HEK293 (cell line): ENCODE results near the gene GRID2.

Experiments
- HOXA7 ChIP-seq: sonication (generic); formaldehyde crosslinking; IDR thresholded peaks from 2 replicates; pipeline ENCODE4 v1.8.1; 2022; ENCODE audit warnings: missing genetic modification reagents, borderline replicate concordance
- ZBTB7A ChIP-seq: fragments of 450-650 bp; formaldehyde crosslinking; IDR thresholded peaks from 2 replicates; pipeline ENCODE4 v1.5.1; 2016; ENCODE audit warnings: low read depth, missing biosample characterization, missing genetic modification characterization
- ZNF184 ChIP-seq: fragments of 450-650 bp; IDR thresholded peaks from 2 replicates; pipeline ENCODE4 v1.5.1; 2018; ENCODE audit warnings: missing biosample characterization, mild to moderate bottlenecking, missing genetic modification characterization
- ZNF324 ChIP-seq: fragments of 450-650 bp; formaldehyde crosslinking; IDR thresholded peaks from 2 replicates; pipeline ENCODE4 v1.5.1; 2016; ENCODE audit warnings: missing biosample characterization, missing genetic modification characterization
- ZNF561 ChIP-seq: fragments of 450-650 bp; IDR thresholded peaks from 2 replicates; pipeline ENCODE4 v1.5.1; 2018; ENCODE audit warnings: missing biosample characterization, missing genetic modification characterization, borderline replicate concordance
- ZNF785 ChIP-seq: fragments of 450-650 bp; formaldehyde crosslinking; IDR thresholded peaks from 2 replicates; pipeline ENCODE4 v1.5.1; 2016; ENCODE audit warnings: missing biosample characterization, missing genetic modification characterization
- ZSCAN23 ChIP-seq: fragments of 450-650 bp; formaldehyde crosslinking; IDR thresholded peaks from 2 replicates; pipeline ENCODE4 v1.5.1; 2016; ENCODE audit warnings: missing biosample characterization, missing genetic modification characterization
- TF ChIP-seq, protein P1 (sequence below): fragments of 450-650 bp; formaldehyde crosslinking; IDR thresholded peaks from 2 replicates; pipeline ENCODE4 v1.5.1; 2016; ENCODE audit warnings: missing biosample characterization, missing genetic modification characterization
- TF ChIP-seq, protein P2 (sequence below): fragments of 450-650 bp; formaldehyde crosslinking; IDR thresholded peaks from 2 replicates; pipeline ENCODE4 v1.5.1; 2016; ENCODE audit warnings: missing biosample characterization, missing genetic modification characterization

DNA sequence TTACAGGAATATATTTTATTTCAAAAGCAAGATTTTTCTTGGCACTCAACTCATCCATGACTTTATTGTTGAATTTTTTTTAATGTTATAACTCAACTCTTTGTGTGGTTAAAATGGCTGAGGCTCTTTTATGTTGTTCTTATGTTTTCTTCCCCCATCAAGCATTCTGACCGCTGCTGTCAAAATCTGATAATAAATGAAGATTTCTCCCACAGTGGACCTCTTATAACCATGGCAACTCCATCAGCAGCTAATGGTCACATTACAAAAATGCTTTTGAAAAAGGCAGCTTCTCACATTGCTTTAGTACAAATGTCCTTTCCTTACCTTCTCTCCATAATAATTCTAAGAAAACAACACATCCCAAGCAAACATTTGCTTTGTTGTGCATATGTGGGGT lies 1428.7 kb downstream of the GRID2 start:
- TF ChIP-seq ZBTB7A (tag by site-specific recombination) (no peak), ZNF561 (tag by site-specific recombination) (no peak), ZNF324 (tag by site-specific recombination) (no peak), HOXA7 (CRISPR knock-in tag) (no peak), ZNF184 (tag by site-specific recombination) (no peak), ZNF785 (tag by site-specific recombination) (no peak), ZSCAN23 (no peak)
- TF ChIP-seq, protein P1, sequence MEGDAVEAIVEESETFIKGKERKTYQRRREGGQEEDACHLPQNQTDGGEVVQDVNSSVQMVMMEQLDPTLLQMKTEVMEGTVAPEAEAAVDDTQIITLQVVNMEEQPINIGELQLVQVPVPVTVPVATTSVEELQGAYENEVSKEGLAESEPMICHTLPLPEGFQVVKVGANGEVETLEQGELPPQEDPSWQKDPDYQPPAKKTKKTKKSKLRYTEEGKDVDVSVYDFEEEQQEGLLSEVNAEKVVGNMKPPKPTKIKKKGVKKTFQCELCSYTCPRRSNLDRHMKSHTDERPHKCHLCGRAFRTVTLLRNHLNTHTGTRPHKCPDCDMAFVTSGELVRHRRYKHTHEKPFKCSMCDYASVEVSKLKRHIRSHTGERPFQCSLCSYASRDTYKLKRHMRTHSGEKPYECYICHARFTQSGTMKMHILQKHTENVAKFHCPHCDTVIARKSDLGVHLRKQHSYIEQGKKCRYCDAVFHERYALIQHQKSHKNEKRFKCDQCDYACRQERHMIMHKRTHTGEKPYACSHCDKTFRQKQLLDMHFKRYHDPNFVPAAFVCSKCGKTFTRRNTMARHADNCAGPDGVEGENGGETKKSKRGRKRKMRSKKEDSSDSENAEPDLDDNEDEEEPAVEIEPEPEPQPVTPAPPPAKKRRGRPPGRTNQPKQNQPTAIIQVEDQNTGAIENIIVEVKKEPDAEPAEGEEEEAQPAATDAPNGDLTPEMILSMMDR (tag by site-specific recombination), result no peak
- TF ChIP-seq, protein P2, sequence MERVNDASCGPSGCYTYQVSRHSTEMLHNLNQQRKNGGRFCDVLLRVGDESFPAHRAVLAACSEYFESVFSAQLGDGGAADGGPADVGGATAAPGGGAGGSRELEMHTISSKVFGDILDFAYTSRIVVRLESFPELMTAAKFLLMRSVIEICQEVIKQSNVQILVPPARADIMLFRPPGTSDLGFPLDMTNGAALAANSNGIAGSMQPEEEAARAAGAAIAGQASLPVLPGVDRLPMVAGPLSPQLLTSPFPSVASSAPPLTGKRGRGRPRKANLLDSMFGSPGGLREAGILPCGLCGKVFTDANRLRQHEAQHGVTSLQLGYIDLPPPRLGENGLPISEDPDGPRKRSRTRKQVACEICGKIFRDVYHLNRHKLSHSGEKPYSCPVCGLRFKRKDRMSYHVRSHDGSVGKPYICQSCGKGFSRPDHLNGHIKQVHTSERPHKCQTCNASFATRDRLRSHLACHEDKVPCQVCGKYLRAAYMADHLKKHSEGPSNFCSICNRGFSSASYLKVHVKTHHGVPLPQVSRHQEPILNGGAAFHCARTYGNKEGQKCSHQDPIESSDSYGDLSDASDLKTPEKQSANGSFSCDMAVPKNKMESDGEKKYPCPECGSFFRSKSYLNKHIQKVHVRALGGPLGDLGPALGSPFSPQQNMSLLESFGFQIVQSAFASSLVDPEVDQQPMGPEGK (tag by site-specific recombination), result no peak
